ENCODE data around the gene ASTL.

GRCh38 chr2:96091711-96092572 lies 46.4 kb downstream of the ASTL start:
- no peak for TF ChIP-seq CTCF (conservative IDR thresholded peaks at IDR 0.05; ENCODE audit: low read depth, low read length)
- no peak for TF ChIP-seq EZH2 (IDR thresholded peaks at IDR 0.05; ENCODE audit: low read length, unreplicated experiment)
- TF ChIP-seq EZH2phosphoT487 (IDR thresholded peaks at IDR 0.05; ENCODE audit: borderline replicate concordance, low read length) = no peak

Measured in PC-3 (cell line).